Mesothelial cell of epicardium (in vitro differentiated cells): ENCODE measurements around the gene SSBP4. TPM values are rescaled to one million over a fixed set of nuclear protein-coding genes. Genes with fewer than 3 reads are reported as not detected.

Experiments used
- DNase-seq, 2 experiments: peaks; one replicate each; pipeline ENCODE4 v3.0.0; 2021; ENCODE audit warnings: low spot score in 2 of 2; ENCODE audit not compliant: unreplicated experiment in 2 of 2
- H3K27ac Mint-ChIP-seq: 2 replicates; pipeline ENCODE4 v1.8.0; 2021; ENCODE audit warnings: mixed read lengths
- H3K27me3 Mint-ChIP-seq: 2 replicates; pipeline ENCODE4 v1.8.0; 2021; ENCODE audit warnings: low read depth, mixed read lengths
- H3K36me3 Mint-ChIP-seq: 2 replicates; pipeline ENCODE4 v1.8.0; 2021; ENCODE audit warnings: mixed read lengths
- H3K4me1 Mint-ChIP-seq: 2 replicates; pipeline ENCODE4 v1.8.0; 2021; ENCODE audit warnings: mixed read lengths
- H3K4me3 Mint-ChIP-seq: 2 replicates; pipeline ENCODE4 v1.8.0; 2021; ENCODE audit warnings: mild to moderate bottlenecking, moderate library complexity, mixed read lengths
- H3K9me3 Mint-ChIP-seq: 2 replicates; pipeline ENCODE4 v1.8.0; 2021; ENCODE audit warnings: mixed read lengths
- total RNA-seq: library from RNA; stranded (reverse); gene quantifications from 3 replicates; pipeline ENCODE4 v1.2.1, GENCODE V29; 2021
- TF ChIP-seq, protein P1 (sequence below): fragments of 200-600 bp; sonication (generic); IDR thresholded peaks from one replicate; pipeline ENCODE4 v1.5.0; 2021; ENCODE audit warnings: antibody characterized with exemption; ENCODE audit not compliant: unreplicated experiment

The SSBP4 gene
- total RNA-seq, 1 donor from 2014 or later, result 123 TPM

GRCh38 chr19:18453269-18454024 is 34.2 kb downstream of the SSBP4 start:
- H3K27me3 Mint-ChIP-seq, result no peaks in the 10 kb centered on the region
- H3K4me3 Mint-ChIP-seq, result no peak overlapping the region
- H3K27ac Mint-ChIP-seq, result no peak overlapping the region
- TF ChIP-seq, protein P1, sequence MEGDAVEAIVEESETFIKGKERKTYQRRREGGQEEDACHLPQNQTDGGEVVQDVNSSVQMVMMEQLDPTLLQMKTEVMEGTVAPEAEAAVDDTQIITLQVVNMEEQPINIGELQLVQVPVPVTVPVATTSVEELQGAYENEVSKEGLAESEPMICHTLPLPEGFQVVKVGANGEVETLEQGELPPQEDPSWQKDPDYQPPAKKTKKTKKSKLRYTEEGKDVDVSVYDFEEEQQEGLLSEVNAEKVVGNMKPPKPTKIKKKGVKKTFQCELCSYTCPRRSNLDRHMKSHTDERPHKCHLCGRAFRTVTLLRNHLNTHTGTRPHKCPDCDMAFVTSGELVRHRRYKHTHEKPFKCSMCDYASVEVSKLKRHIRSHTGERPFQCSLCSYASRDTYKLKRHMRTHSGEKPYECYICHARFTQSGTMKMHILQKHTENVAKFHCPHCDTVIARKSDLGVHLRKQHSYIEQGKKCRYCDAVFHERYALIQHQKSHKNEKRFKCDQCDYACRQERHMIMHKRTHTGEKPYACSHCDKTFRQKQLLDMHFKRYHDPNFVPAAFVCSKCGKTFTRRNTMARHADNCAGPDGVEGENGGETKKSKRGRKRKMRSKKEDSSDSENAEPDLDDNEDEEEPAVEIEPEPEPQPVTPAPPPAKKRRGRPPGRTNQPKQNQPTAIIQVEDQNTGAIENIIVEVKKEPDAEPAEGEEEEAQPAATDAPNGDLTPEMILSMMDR, result no peak
- no peaks in the 10 kb centered on the region for H3K9me3 Mint-ChIP-seq
- H3K36me3 Mint-ChIP-seq, result peaks cover 18% of the 10 kb centered on the region
- no peaks in the 10 kb centered on the region for H3K4me1 Mint-ChIP-seq
- DNase-seq, result no peak

DNA sequence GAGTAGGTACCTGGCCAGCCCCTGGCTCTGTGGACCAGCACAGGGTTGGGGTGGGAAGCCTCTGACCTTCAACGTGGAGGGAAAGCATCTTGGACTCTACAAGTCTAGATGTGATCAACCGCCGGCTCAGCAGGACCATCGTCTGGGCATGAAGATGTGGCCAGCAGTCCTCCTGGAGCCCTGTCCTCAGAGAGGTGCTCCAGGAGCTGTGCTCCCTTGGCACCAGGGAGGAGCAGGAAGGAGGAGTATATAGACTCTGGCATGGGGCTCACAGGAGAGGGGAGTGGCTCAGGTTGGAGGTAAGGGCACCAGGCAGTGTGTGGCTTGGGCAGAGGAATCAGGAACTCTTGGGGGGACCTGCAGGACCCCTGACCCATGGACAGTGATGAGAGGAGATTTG is 37.1 kb downstream of the SSBP4 start:
- H3K9me3 Mint-ChIP-seq, result no peaks in the 10 kb centered on the region

GRCh38 chr19:18456974-18457373 is 37.8 kb downstream of the SSBP4 start:
- Mint-ChIP-seq H3K36me3 (peaks cover 18% of the 10 kb centered on the region), H3K9me3 (no peaks in the 10 kb centered on the region), H3K27ac (no peak overlapping the region), H3K27me3 (no peaks in the 10 kb centered on the region), H3K4me1 (no peaks in the 10 kb centered on the region), H3K4me3 (no peak overlapping the region)
- TF ChIP-seq, protein P1, result no peak
- no peak for DNase-seq

More for the DNA sequence above, 37.1 kb downstream of the SSBP4 start:
- DNase-seq, result no peak
- Mint-ChIP-seq H3K4me1 (no peaks in the 10 kb centered on the region), H3K27me3 (no peaks in the 10 kb centered on the region), H3K27ac (no peak overlapping the region), H3K4me3 (no peak overlapping the region), H3K36me3 (peaks cover 17% of the 10 kb centered on the region)
- TF ChIP-seq, protein P1, result no peak

- no peak overlapping the region for H3K27ac Mint-ChIP-seq
- peaks cover 17% of the 10 kb centered on the region for H3K36me3 Mint-ChIP-seq
- no peak overlapping the region for H3K4me3 Mint-ChIP-seq
- H3K27me3 Mint-ChIP-seq, result no peaks in the 10 kb centered on the region
- no peaks in the 10 kb centered on the region for H3K4me1 Mint-ChIP-seq
- TF ChIP-seq, protein P1, result no peak
- no peaks in the 10 kb centered on the region for H3K9me3 Mint-ChIP-seq
- no peak for DNase-seq
Measured at GRCh38 chr19:18457483-18458331, 38.5 kb downstream of the SSBP4 start.

DNA sequence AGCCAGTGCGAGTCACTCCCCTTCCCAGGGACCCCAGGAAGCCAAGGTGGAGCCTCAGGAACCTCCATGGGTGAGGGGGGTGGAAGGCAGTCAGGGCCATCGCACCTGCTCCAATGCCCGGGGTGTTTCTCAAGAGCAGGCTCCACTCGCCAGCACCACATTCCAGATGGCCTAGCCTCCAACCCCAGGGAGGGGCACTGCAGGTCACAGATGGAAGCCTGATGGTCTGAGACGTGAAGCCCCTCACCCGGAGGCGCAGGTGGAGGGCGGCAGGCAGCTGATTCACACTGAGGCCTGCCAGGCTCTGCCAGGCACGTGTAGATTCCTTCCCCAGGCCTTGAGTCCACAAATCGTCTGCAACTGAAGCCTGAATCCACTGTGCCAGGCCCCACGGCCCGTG is 41.7 kb downstream of the SSBP4 start:
- Mint-ChIP-seq H3K9me3 (no peaks in the 10 kb centered on the region), H3K27me3 (no peaks in the 10 kb centered on the region), H3K4me3 (no peak overlapping the region), H3K36me3 (peaks cover 17% of the 10 kb centered on the region), H3K27ac (no peak overlapping the region), H3K4me1 (no peaks in the 10 kb centered on the region)
- DNase-seq, result no peak
- TF ChIP-seq, protein P1, result no peak
